Adrenal gland (tissue), 12 donors: ENCODE measurements around the gene LRP10. TPM values are rescaled to one million over a fixed set of nuclear protein-coding genes. Genes with fewer than 3 reads are reported as not detected.

ENCODE experiments used
- DNase-seq, 7 donors: peaks; one replicate each; pipeline ENCODE4 v3.0.0-alpha.2; 2019 to 2020
- H3K27ac ChIP-seq, 5 donors: fragments of 200-600 bp; sonication (generic) in 4 of 5; 1 replicate in 3 of 5; 2 replicates in 2 of 5; pipeline versions ENCODE4 v1.5.1 to v1.8.0; 2016 to 2020; ENCODE audit warnings: mild to moderate bottlenecking in 1 of 5
- H3K27me3 ChIP-seq: fragments of 200-600 bp; 2 replicates; pipeline ENCODE4 v1.8.0; 2021
- H3K36me3 ChIP-seq, 2 donors: fragments of 200-600 bp; replicated peaks in 1 of 2; 1 replicate in 1 of 2; 2 replicates in 1 of 2; pipeline versions ENCODE4 v1.5.1 to v1.8.0; 2018 to 2022
- H3K4me1 ChIP-seq, 2 donors: fragments of 200-600 bp; replicated peaks in 1 of 2; 1 replicate in 1 of 2; 2 replicates in 1 of 2; pipeline versions ENCODE4 v1.5.1 to v1.8.0; 2018 to 2021
- H3K4me3 ChIP-seq, 4 donors: fragments of 200-600 bp; sonication (generic) in 3 of 4; one replicate each; pipeline ENCODE4 v1.5.1; 2016 to 2018
- H3K9me3 ChIP-seq, 3 donors: fragments of 200-600 bp; sonication (generic) in 1 of 3; replicated peaks in 1 of 3; 1 replicate in 2 of 3; 2 replicates in 1 of 3; pipeline versions ENCODE4 v1.5.1 to v1.8.0; 2016 to 2021
- CTCF ChIP-seq, 6 experiments: fragments of 450-650 bp in 4 of 6; fragments of 200-600 bp in 2 of 6; sonication (generic) in 1 of 6; IDR thresholded peaks; 1 replicate in 5 of 6; 2 replicates in 1 of 6; pipeline versions ENCODE4 v1.5.1 to v1.8.0; 2016 to 2021; ENCODE audit warnings: antibody characterized with exemption in 6 of 6, mild to moderate bottlenecking in 2 of 6, moderate library complexity in 1 of 6
- POLR2A ChIP-seq, 2 donors: fragments of 450-650 bp; IDR thresholded peaks; one replicate each; pipeline ENCODE4 v1.6.1; 2017; ENCODE audit warnings: antibody characterized with exemption in 2 of 2, mild to moderate bottlenecking in 2 of 2, moderate library complexity in 1 of 2
- WGBS, 4 donors: extraction: QIAGEN DNeasy Blood & Tissue Kit in 2 of 4; methylation state at CpG; one replicate each; pipeline versions ENCODE4 v1.1.5 to v1.1.7; 2013 to 2017; 5-methylcytosine and 5-hydroxymethylcytosine counted together
- intact Hi-C, 2 donors: fragments of 100-400 bp; cut with DNase I; formaldehyde crosslinking; loops; one replicate each; pipeline versions ENCODE4 v1.14.1 to v1.15.0; 2022 to 2023
- polyA plus RNA-seq, 3 donors: library from polyadenylated mRNA; stranded (reverse); fragments of 200-250 nt in 2 of 3; fragments of 350-450 nt in 1 of 3; fragmentation: Illumina TruSeq in 1 of 3; extraction: RNeasy Lipid Tissue Mini Kit (QIAGEN cat#74804) in 1 of 3; gene quantifications; one replicate each; pipeline ENCODE4 v1.2.3, GENCODE V29; 2013 to 2014
- total RNA-seq, 9 donors: library from RNA; depleted of rRNA in 4 of 9; stranded (reverse); fragments of >200 nt in 4 of 9; fragments of 120-200 nt in 1 of 9; fragmentation: NEBNext Ultra II Directional in 1 of 9; extraction: Animal tissue kit (Norgen Biotek cat#: 25700) in 1 of 9; gene quantifications; one replicate each; pipeline versions ENCODE4 v1.1.0 to v1.2.4, GENCODE V29; 2013 to 2023
- donor health status: healthy with polysubstance abuse.
- donor health status: Bipolar disorder and iron deficiency.
- donor health status: DM: yes; HTN: yes; CAD: no.
- donor health status: DM: no; HTN: no; CAD: no.
- donor health status: DM: no; HTN: no; CAD: no.
- donor health status: DM: yes; HTN: yes; CAD: no.

Gene LRP10
- total and polyA plus RNA-seq, 12 donors = 13.1 to 207 (median 83.2) TPM

DNA sequence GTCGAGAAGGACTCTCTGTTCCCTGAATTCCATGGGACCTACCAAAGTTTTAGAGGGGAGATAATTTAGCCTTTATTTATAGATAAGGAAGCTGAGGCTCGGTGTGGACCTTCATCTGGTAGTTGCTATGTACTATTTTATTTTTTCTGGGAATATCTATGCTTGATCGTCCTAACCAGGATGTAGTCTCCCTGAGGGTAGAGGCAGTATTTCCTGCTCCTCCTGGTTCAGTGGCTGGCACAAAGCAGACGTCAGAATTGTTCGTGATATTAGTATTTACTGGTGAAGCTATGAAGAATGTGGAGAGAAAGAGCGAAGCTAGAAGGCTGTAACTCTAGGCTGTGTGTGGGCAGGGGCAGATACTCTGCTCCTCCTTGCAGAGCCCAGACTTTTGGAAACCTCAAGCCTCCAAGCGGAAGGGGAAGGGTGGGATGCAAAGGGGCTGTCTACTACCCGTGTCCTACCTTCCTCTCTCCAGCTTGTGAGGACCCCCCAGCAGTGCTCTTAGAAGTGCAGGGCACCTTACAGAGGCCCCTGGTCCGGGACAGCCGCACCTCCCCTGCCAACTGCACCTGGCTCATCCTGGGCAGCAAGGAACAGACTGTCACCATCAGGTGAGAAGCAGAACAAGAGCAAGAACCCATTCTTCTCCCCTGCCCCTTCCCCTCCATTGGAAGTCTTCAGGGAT lies 1.4 kb downstream of the LRP10 start:
- DNase-seq = peak in 1 of 7 donors; percentile 48
- Histone ChIP-seq H3K36me3 (peaks cover 0 to 47% of the 10 kb centered on the region in 2 donors), H3K27ac (peak overlapping the region in 3 of 5 donors; percentile 93 to 97 (median 95)), H3K9me3 (no peaks in the 10 kb centered on the region), H3K4me3 (peak overlapping the region in 2 of 4 donors; percentile 88 to 89), H3K4me1 (peaks cover 15 to 19% of the 10 kb centered on the region in 2 donors), H3K27me3 (no peaks in the 10 kb centered on the region)
- intact Hi-C loops = no loop called here
- 47 to 53% (median 51%) methylated on average over 10 of the region's 10 CpGs for WGBS, 4 donors
- TF ChIP-seq CTCF (IDR thresholded peaks at IDR 0.05) (peak in 2 of 6 experiments; percentile 13 to 20), POLR2A (IDR thresholded peaks at IDR 0.05) (no peak)

- H3K27me3 ChIP-seq = no peaks in the 10 kb centered on the region
- peaks cover 14 to 18% of the 10 kb centered on the region in 2 donors for H3K4me1 ChIP-seq
- intact Hi-C loops = no loop called here
- no peak for TF ChIP-seq CTCF (IDR thresholded peaks at IDR 0.05)
- TF ChIP-seq POLR2A (IDR thresholded peaks at IDR 0.05) = no peak
- H3K27ac ChIP-seq = no peak overlapping the region
- peak in 1 of 7 donors; percentile 46 for DNase-seq
- 93 to 95% (median 93%) methylated on average over 9 to 15 of the region's 15 CpGs for WGBS, 4 donors
- no peaks in the 10 kb centered on the region for H3K9me3 ChIP-seq
- H3K36me3 ChIP-seq = peaks cover 0 to 56% of the 10 kb centered on the region in 2 donors
- H3K4me3 ChIP-seq = no peak overlapping the region
Measured at GRCh38 chr14:22875003-22875747, 3.6 kb downstream of the LRP10 start.

DNA sequence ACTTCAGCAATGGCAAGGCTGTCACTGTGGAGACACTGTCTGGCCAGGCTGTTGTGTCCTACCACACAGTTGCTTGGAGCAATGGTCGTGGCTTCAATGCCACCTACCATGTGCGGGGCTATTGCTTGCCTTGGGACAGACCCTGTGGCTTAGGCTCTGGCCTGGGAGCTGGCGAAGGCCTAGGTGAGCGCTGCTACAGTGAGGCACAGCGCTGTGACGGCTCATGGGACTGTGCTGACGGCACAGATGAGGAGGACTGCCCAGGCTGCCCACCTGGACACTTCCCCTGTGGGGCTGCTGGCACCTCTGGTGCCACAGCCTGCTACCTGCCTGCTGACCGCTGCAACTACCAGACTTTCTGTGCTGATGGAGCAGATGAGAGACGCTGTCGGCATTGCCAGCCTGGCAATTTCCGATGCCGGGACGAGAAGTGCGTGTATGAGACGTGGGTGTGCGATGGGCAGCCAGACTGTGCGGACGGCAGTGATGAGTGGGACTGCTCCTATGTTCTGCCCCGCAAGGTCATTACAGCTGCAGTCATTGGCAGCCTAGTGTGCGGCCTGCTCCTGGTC lies 4.3 kb downstream of the LRP10 start:
- Histone ChIP-seq H3K4me3 (no peak overlapping the region), H3K9me3 (no peaks in the 10 kb centered on the region), H3K27ac (no peak overlapping the region), H3K36me3 (peaks cover 0 to 56% of the 10 kb centered on the region in 2 donors), H3K27me3 (no peaks in the 10 kb centered on the region), H3K4me1 (peaks cover 7 to 11% of the 10 kb centered on the region in 2 donors)
- 84 to 95% (median 90%) methylated on average over 3 to 20 of the region's 20 CpGs for WGBS, 4 donors
- DNase-seq = peak in 1 of 7 donors; percentile 48
- intact Hi-C loops = no loop called here
- TF ChIP-seq CTCF (IDR thresholded peaks at IDR 0.05) = no peak
- TF ChIP-seq POLR2A (IDR thresholded peaks at IDR 0.05) = no peak

DNA sequence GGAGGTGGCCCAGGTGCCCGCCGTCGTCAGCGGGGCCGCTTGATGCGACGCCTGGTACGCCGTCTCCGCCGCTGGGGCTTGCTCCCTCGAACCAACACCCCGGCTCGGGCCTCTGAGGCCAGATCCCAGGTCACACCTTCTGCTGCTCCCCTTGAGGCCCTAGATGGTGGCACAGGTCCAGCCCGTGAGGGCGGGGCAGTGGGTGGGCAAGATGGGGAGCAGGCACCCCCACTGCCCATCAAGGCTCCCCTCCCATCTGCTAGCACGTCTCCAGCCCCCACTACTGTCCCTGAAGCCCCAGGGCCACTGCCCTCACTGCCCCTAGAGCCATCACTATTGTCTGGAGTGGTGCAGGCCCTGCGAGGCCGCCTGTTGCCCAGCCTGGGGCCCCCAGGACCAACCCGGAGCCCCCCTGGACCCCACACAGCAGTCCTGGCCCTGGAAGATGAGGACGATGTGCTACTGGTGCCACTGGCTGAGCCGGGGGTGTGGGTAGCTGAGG lies 5.5 kb downstream of the LRP10 start:
- intact Hi-C loops = no loop called here
- WGBS, 4 donors = 91 to 100% (median 94%) methylated on average over 3 to 22 of the region's 22 CpGs

More for the DNA sequence above, 5.5 kb downstream of the LRP10 start:
- H3K27ac ChIP-seq = no peak overlapping the region
- DNase-seq = peak in 1 of 7 donors; percentile 42
- no peaks in the 10 kb centered on the region for H3K27me3 ChIP-seq
- H3K4me1 ChIP-seq = peaks cover 6 to 9% of the 10 kb centered on the region in 2 donors
- H3K9me3 ChIP-seq = no peaks in the 10 kb centered on the region
- peaks cover 0 to 56% of the 10 kb centered on the region in 2 donors for H3K36me3 ChIP-seq
- H3K4me3 ChIP-seq = no peak overlapping the region
- TF ChIP-seq CTCF (IDR thresholded peaks at IDR 0.05) (no peak), POLR2A (IDR thresholded peaks at IDR 0.05) (no peak)
